ENCODE results near the gene SERPINF2.
A peak's percentile ranks its signal among the peaks of the same experiment; 100 is the strongest.
"Not testable (repeated sequence)": the region's sequence is repeated elsewhere in the genome, so short reads cannot be mapped to it uniquely, and the experiment has no call there.

The SERPINF2 gene

GRCh38 chr17:1764705-1765104 is 22.0 kb downstream of the SERPINF2 start:
- not testable (repeated sequence) for DNase-seq

GRCh38 chr17:1765576-1765975 is 22.9 kb downstream of the SERPINF2 start:
- no peak for DNase-seq

- DNase-seq, result no peak
These were observed 23.9 kb downstream of the SERPINF2 start for GRCh38 chr17:1766382-1767135.

- no peak for DNase-seq
These were observed 24.7 kb downstream of the SERPINF2 start for GRCh38 chr17:1767358-1767757.

GRCh38 chr17:1769822-1770477 is 27.3 kb downstream of the SERPINF2 start:
- DNase-seq, result peak; percentile 29

- DNase-seq, result not testable (repeated sequence)
These were observed 30.5 kb downstream of the SERPINF2 start for GRCh38 chr17:1773000-1773695.

- DNase-seq, result no peak
These were observed 31.1 kb downstream of the SERPINF2 start for GRCh38 chr17:1773696-1774181.

GRCh38 chr17:1774390-1775176 is 31.9 kb downstream of the SERPINF2 start:
- DNase-seq, result no peak

GRCh38 chr17:1776328-1776727 is 33.7 kb downstream of the SERPINF2 start:
- no peak for DNase-seq

GRCh38 chr17:1776857-1777256 is 34.2 kb downstream of the SERPINF2 start:
- no peak for DNase-seq

GRCh38 chr17:1779571-1780131 is 37.0 kb downstream of the SERPINF2 start:
- no peak for DNase-seq

- no peak for DNase-seq
These were observed 39.5 kb downstream of the SERPINF2 start for GRCh38 chr17:1782171-1782567.

GRCh38 chr17:1783271-1783670 is 40.6 kb downstream of the SERPINF2 start:
- no peak for DNase-seq

GRCh38 chr17:1783834-1784611 is 41.4 kb downstream of the SERPINF2 start:
- DNase-seq, result peak; percentile 9

- no peak for DNase-seq
These were observed 43.3 kb downstream of the SERPINF2 start for GRCh38 chr17:1785930-1786329.

- no peak for DNase-seq
These were observed 44.0 kb downstream of the SERPINF2 start for GRCh38 chr17:1786708-1787107.

GRCh38 chr17:1787301-1787902 is 44.7 kb downstream of the SERPINF2 start:
- DNase-seq, result no peak

GRCh38 chr17:1789936-1790335 is 47.3 kb downstream of the SERPINF2 start:
- DNase-seq, result no peak

GRCh38 chr17:1792495-1793446 is 50.1 kb downstream of the SERPINF2 start:
- no peak for DNase-seq

GRCh38 chr17:1793447-1793806 is 50.8 kb downstream of the SERPINF2 start:
- peak; percentile 77 for DNase-seq
